Measurements from ENCODE around the gene CMSS1.

The CMSS1 gene

GRCh38 chr3:99907959-99908544, 90.4 kb downstream of the CMSS1 start:
- no peak for DNase-seq

GRCh38 chr3:99909714-99910495, 92.2 kb downstream of the CMSS1 start:
- DNase-seq, result no peak

- no peak for DNase-seq
Observed at GRCh38 chr3:99910752-99911290, 93.2 kb downstream of the CMSS1 start.

- no peak for DNase-seq
Observed at GRCh38 chr3:99911433-99911832, 93.8 kb downstream of the CMSS1 start.

GRCh38 chr3:99915906-99916432, 98.3 kb downstream of the CMSS1 start:
- DNase-seq, result no peak

- DNase-seq, result no peak
Observed at GRCh38 chr3:99918715-99919114, 101.1 kb downstream of the CMSS1 start.

- no peak for DNase-seq
Observed at GRCh38 chr3:99919694-99920093, 102.0 kb downstream of the CMSS1 start.

- no peak for DNase-seq
Observed at GRCh38 chr3:99920481-99921376, 103.1 kb downstream of the CMSS1 start.

- DNase-seq, result no peak
Observed at GRCh38 chr3:99921377-99921695, 103.7 kb downstream of the CMSS1 start.

- no peak for DNase-seq
Observed at GRCh38 chr3:99921986-99922385, 104.3 kb downstream of the CMSS1 start.

- no peak for DNase-seq
Observed at GRCh38 chr3:99923873-99924272, 106.2 kb downstream of the CMSS1 start.

- no peak for DNase-seq
Observed at GRCh38 chr3:99925584-99926230, 108.0 kb downstream of the CMSS1 start.

- no peak for DNase-seq
Observed at GRCh38 chr3:99927671-99928457, 110.2 kb downstream of the CMSS1 start.

GRCh38 chr3:99928771-99929744, 111.4 kb downstream of the CMSS1 start:
- no peak for DNase-seq

- DNase-seq, result no peak
Observed at GRCh38 chr3:99929745-99930139, 112.1 kb downstream of the CMSS1 start.

GRCh38 chr3:99931059-99931458, 113.4 kb downstream of the CMSS1 start:
- no peak for DNase-seq

- DNase-seq, result no peak
Observed at GRCh38 chr3:99933971-99934750, 116.5 kb downstream of the CMSS1 start.

GRCh38 chr3:99934975-99935797, 117.5 kb downstream of the CMSS1 start:
- no peak for DNase-seq

All from GOT3 (cell line).